ENCODE data around the gene PODXL. TPM values are rescaled to one million over a fixed set of nuclear protein-coding genes. Genes with fewer than 3 reads are reported as not detected.
A peak's percentile ranks its signal among the peaks of the same experiment; 100 is the strongest.

The PODXL gene
- polyA plus RNA-seq (2012; ENCODE audit: insufficient read length, low read depth), result 2.5 TPM

DNA sequence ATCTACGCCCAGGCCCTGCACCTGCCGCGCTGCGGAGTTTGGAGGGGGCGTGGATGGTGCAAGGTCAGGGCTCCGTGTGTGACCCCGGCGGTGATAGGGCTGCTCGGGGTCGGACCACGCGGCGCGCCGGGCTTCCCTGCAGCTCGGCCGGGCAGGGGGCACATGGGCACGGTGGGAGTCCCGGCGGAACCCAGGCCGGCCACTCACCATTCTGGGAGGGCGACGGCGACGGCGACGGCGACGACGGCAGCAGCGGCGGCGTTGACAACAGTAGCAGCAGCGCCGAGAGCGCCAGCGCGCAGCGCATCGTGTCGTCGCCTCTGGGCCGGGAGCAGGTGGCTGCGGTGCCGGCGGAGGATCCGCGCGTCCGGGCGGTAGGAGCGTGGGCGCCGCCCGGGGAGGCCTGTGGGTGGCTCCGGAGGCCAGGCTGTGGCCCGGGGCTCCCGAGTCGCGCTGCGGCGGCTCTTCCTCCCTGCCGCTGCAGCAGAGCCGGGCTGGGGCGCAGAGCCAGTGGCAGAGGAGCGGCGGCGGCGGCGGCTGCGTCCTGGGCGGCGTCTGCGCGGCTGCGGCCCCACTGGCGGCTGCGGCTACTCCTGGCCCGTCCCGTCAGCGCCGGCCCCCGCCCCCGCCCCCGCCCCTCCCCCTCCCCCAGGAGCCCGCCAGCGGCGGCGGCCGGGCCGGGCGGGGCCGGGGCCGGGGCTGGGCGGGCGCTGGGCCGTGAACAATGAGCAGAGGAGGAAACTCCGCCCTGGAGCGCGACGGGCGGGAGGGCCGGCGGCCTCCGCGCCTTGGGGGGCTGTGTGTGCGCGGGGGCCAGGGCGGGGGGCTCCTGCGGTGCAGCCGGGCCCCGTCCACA, at the start of gene PODXL:
Gene PODXL (minus strand): TSS at position 576 of the 856 bp plus-strand sequence. CDS start 269 bp downstream, at position 307.
- TF ChIP-seq FOXP2 (optimal IDR thresholded peaks at IDR 0.05; ENCODE audit: borderline replicate concordance, extremely low read depth, extremely low read length, insufficient read depth) (peak; percentile 35), TAF1 (IDR thresholded peaks at IDR 0.05; ENCODE audit: borderline replicate concordance, insufficient read depth, low read length) (no peak)

DNA sequence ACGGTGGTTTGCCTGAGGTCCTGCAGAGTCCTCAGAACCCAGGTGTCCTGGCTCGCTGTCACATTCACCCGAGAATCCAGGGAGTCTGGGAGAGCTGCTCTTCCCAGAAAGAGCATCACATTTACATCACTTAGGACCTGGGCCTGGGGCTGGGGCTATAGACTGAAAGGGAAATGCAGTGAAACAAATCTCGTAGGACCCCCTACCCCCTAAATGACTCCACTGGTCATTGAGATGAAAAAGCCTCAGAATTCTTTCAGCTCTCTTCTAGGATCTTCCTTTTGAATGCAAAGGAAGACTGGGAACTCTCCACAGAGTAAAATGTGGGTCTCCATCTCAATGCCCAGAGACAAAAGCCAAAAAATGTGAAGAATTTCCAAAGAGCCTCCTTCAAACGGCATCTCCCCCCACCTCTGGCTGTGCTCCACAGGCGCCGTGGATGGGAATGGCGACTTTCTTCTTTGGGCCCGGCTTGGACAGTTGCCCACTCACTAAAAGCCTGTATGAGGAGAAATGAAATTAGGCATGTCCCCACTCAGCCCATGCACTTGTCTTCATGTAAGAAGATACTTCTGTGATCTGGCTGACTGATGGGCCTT, 49.0 kb upstream of the PODXL start:
- TF ChIP-seq TAF1 (IDR thresholded peaks at IDR 0.05; ENCODE audit: borderline replicate concordance, insufficient read depth, low read length) (no peak), SIN3A (IDR thresholded peaks at IDR 0.05; ENCODE audit: borderline replicate concordance, insufficient read depth, low read length) (no peak), POLR2AphosphoS5 (IDR thresholded peaks at IDR 0.05; ENCODE audit: low read depth, low read length) (no peak), REST (IDR thresholded peaks at IDR 0.05; ENCODE audit: insufficient read depth in 1 of 2, low read depth in 2 of 2, low read length in 2 of 2) (no peak), FOXP2 (optimal IDR thresholded peaks at IDR 0.05; ENCODE audit: borderline replicate concordance, extremely low read depth, extremely low read length, insufficient read depth) (no peak)

GRCh38 chr7:131604841-131605279, 48.4 kb upstream of the PODXL start:
- TF ChIP-seq TAF1 (IDR thresholded peaks at IDR 0.05; ENCODE audit: borderline replicate concordance, insufficient read depth, low read length) (no peak), REST (IDR thresholded peaks at IDR 0.05; ENCODE audit: insufficient read depth in 1 of 2, low read depth in 2 of 2, low read length in 2 of 2) (0 out of 4 replicates have a peak, but pooled peaks of 1 of the 2 experiments have one; percentile 18)

DNA sequence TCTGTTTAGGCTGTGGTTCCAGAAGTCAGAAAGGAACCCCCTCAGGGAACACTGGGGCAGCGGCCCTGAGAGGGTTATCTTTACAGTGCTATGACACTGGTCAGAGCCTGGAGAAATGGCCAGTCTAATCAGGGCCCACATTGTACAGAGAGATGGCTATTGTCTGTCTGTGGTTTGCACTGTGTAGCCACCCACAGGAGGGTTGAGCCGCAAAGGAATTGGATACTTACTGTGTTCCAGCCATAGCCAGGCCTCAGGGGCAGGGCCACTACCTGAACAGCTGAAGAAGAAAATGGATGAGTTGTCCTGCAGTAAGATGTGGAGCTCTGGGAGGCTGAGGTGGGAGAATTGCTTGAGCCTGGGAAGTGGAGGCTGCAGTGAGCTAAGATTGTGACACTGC, 47.5 kb upstream of the PODXL start:
- TF ChIP-seq FOXP2 (optimal IDR thresholded peaks at IDR 0.05; ENCODE audit: borderline replicate concordance, extremely low read depth, extremely low read length, insufficient read depth) (no peak), SIN3A (IDR thresholded peaks at IDR 0.05; ENCODE audit: borderline replicate concordance, insufficient read depth, low read length) (no peak), TAF1 (IDR thresholded peaks at IDR 0.05; ENCODE audit: borderline replicate concordance, insufficient read depth, low read length) (no peak), POLR2AphosphoS5 (IDR thresholded peaks at IDR 0.05; ENCODE audit: low read depth, low read length) (no peak), REST (IDR thresholded peaks at IDR 0.05; ENCODE audit: insufficient read depth in 1 of 2, low read depth in 2 of 2, low read length in 2 of 2) (no peak)

GRCh38 chr7:131602994-131603372, 46.6 kb upstream of the PODXL start:
- TF ChIP-seq FOXP2 (optimal IDR thresholded peaks at IDR 0.05; ENCODE audit: borderline replicate concordance, extremely low read depth, extremely low read length, insufficient read depth) (no peak), SIN3A (IDR thresholded peaks at IDR 0.05; ENCODE audit: borderline replicate concordance, insufficient read depth, low read length) (no peak), REST (IDR thresholded peaks at IDR 0.05; ENCODE audit: insufficient read depth in 1 of 2, low read depth in 2 of 2, low read length in 2 of 2) (no peak), POLR2AphosphoS5 (IDR thresholded peaks at IDR 0.05; ENCODE audit: low read depth, low read length) (no peak), TAF1 (IDR thresholded peaks at IDR 0.05; ENCODE audit: borderline replicate concordance, insufficient read depth, low read length) (no peak)
